K562 (cell line): ENCODE measurements around the gene KNCN. TPM values are rescaled to one million over a fixed set of nuclear protein-coding genes. Genes with fewer than 3 reads are reported as not detected.

Experiments used
- CREB1 ChIP-seq, 2 experiments: sonication (generic) in 1 of 2; formaldehyde crosslinking in 1 of 2; IDR thresholded peaks; 2 replicates each; pipeline versions ENCODE4 v1.6.1 to v1.8.0; 2012 to 2022; ENCODE audit warnings: inconsistent platforms in 1 of 2, mild to moderate bottlenecking in 1 of 2, missing genetic modification reagents in 1 of 2, moderate library complexity in 1 of 2
- ETS1 ChIP-seq: conservative IDR thresholded peaks from 2 replicates; pipeline ENCODE4 v1.6.1; 2011; ENCODE audit warnings: low read depth, mild to moderate bottlenecking, low read length; ENCODE audit not compliant: control insufficient read depth
- EWSR1 ChIP-seq: fragments of 450-650 bp; IDR thresholded peaks from 2 replicates; pipeline ENCODE4 v1.6.1; 2018; ENCODE audit warnings: borderline replicate concordance, mild to moderate bottlenecking, low read depth, moderate library complexity; ENCODE audit not compliant: partially characterized antibody
- HINFP ChIP-seq: fragments of 450-650 bp; conservative IDR thresholded peaks from 2 replicates; pipeline ENCODE4 v1.6.1; 2016; ENCODE audit warnings: missing genetic modification characterization, low read depth, mild to moderate bottlenecking, control low read depth, missing compliant biosample characterization
- KDM4B ChIP-seq, 2 experiments: fragments of 450-650 bp in 1 of 2; sonication (generic) in 1 of 2; IDR thresholded peaks; 2 replicates each; pipeline ENCODE4 v1.6.1; 2016 to 2017; ENCODE audit warnings: borderline replicate concordance in 2 of 2, antibody characterized with exemption in 1 of 2, low read depth in 1 of 2, mild to moderate bottlenecking in 1 of 2
- KHSRP ChIP-seq: fragments of 450-650 bp; IDR thresholded peaks from 2 replicates; pipeline ENCODE4 v1.6.1; 2017
- KLF1 ChIP-seq: fragments of 450-650 bp; IDR thresholded peaks from 2 replicates; pipeline ENCODE4 v1.6.1; 2016; ENCODE audit warnings: missing genetic modification characterization, missing compliant biosample characterization
- MECOM ChIP-seq: fragments of 250-450 bp; sonication (Bioruptor Pico); IDR thresholded peaks from 2 replicates; pipeline ENCODE4 v1.8.0; 2022; ENCODE audit warnings: inconsistent platforms
- PRDM10 ChIP-seq: fragments of 450-650 bp; IDR thresholded peaks from 2 replicates; pipeline ENCODE4 v1.6.1; 2018; ENCODE audit not compliant: partially characterized antibody
- SIX5 ChIP-seq, 2 experiments: IDR thresholded peaks; 2 replicates each; pipeline ENCODE4 v1.6.1; 2011; ENCODE audit warnings: low read length in 2 of 2, borderline replicate concordance in 1 of 2, low read depth in 1 of 2, mild to moderate bottlenecking in 1 of 2, moderate library complexity in 1 of 2; ENCODE audit not compliant: insufficient read depth in 1 of 2
- STAT6 ChIP-seq: sonication (generic); formaldehyde crosslinking; IDR thresholded peaks from 2 replicates; pipeline ENCODE4 v1.8.1; 2023; ENCODE audit warnings: mild to moderate bottlenecking, missing genetic modification reagents
- USF2 ChIP-seq: sonication (generic); formaldehyde crosslinking; IDR thresholded peaks from 2 replicates; pipeline ENCODE4 v1.5.0; 2020; ENCODE audit warnings: missing genetic modification reagents
- ZBTB9 ChIP-seq: fragments of 450-650 bp; formaldehyde crosslinking; IDR thresholded peaks from 2 replicates; pipeline ENCODE4 v1.4.0; 2020; ENCODE audit warnings: mild to moderate bottlenecking, moderate library complexity
- polyA plus RNA-seq, 8 experiments: library from polyadenylated mRNA; depleted of rRNA in 4 of 8; stranded (reverse) in 5 of 8; unstranded in 3 of 8; fragments of >200 nt; fragmentation: Nextera tagmentation in 2 of 8; fragmentation: Illumina TruSeq in 1 of 8; extraction: Ambion mirVana in 2 of 8; extraction: Trizol in 1 of 8; gene quantifications; 2 replicates each; pipeline versions ENCODE4 v1.2.1 to v1.2.3, GENCODE V29; 2011 to 2014; ENCODE audit warnings: inconsistent platforms in 1 of 8, missing spikeins in 1 of 8
- total RNA-seq, 7 experiments: library from RNA; depleted of rRNA in 6 of 7; stranded (reverse); fragments of >200 nt in 6 of 7; fragmentation: Illumina TruSeq in 2 of 7; extraction: Trizol in 2 of 7; gene quantifications; 2 replicates each; pipeline versions ENCODE4 v1.2.1 to v1.2.3, GENCODE V29; 2011 to 2021; ENCODE audit warnings: low replicate concordance in 1 of 7

KNCN gene
- total and polyA plus RNA-seq, 9 of the 15 experiments (the other 6 are each of a cell fraction or from before 2014, with no cell fraction given): not detected

GRCh38 chr1:46544561-46545240, 6.7 kb downstream of the KNCN start (continued):
- TF ChIP-seq PRDM10 (peak; percentile 17), KLF1 (tag) (0 out of 2 replicates have a peak, but pooled peaks have one; percentile 20), EWSR1 (no peak), KDM4B (IDR thresholded peaks at IDR 0.05; ENCODE audit: borderline replicate concordance in 2 of 2, low read depth in 1 of 2) (0 out of 4 replicates have a peak, but pooled peaks of 1 of the 2 experiments have one; percentile 41), SIX5 (IDR thresholded peaks at IDR 0.05; ENCODE audit: borderline replicate concordance in 1 of 2, insufficient read depth in 1 of 2, low read depth in 1 of 2, low read length in 2 of 2) (no peak), ETS1 (peak; percentile 96), STAT6 (CRISPR knock-in tag) (0 out of 2 replicates have a peak, but pooled peaks have one; percentile 16), USF2 (CRISPR knock-in tag) (peak; percentile 69), CREB1 (IDR thresholded peaks at IDR 0.05) (peak; percentile 72), CREB1 (CRISPR knock-in tag; IDR thresholded peaks at IDR 0.05) (0 out of 2 replicates have a peak, but pooled peaks have one; percentile 18), HINFP (tag) (no peak), KHSRP (peak; percentile 59; the same call in 1 of the 2 replicates), MECOM (0 out of 2 replicates have a peak, but pooled peaks have one; percentile 34), ZBTB9 (CRISPR knock-in tag) (peak; percentile 73; the same call in 1 of the 2 replicates)
